NT2/D1 (cell line): ENCODE measurements around the gene OGA.

ENCODE experiments used
- SUZ12 ChIP-seq: IDR thresholded peaks from 2 replicates; pipeline ENCODE4 v1.6.1; 2011; ENCODE audit not compliant: insufficient read length, insufficient read depth; ENCODE audit errors: extremely low read depth
- YY1 ChIP-seq: IDR thresholded peaks from 2 replicates; pipeline ENCODE4 v1.6.1; 2011; ENCODE audit not compliant: insufficient read length, insufficient read depth
- ZNF274 ChIP-seq: IDR thresholded peaks from 2 replicates; pipeline ENCODE4 v1.6.1; 2011; ENCODE audit warnings: mild to moderate bottlenecking, low read depth, low read length

GRCh38 chr10:101752241-101752640, 66.0 kb downstream of the OGA start:
- TF ChIP-seq ZNF274 (no peak), SUZ12 (no peak), YY1 (no peak)
